BLaER1 (cell line): ENCODE results near the gene ALAS2.
"Not testable (repeated sequence)": the region's sequence is repeated elsewhere in the genome, so short reads cannot be mapped to it uniquely, and the experiment has no call there.

Source experiments
- H3K27ac ChIP-seq: shearing (Covaris generic); formaldehyde crosslinking; 2 replicates; pipeline ENCODE4 v1.8.1; 2022
- H3K27me3 ChIP-seq: shearing (Covaris generic); formaldehyde crosslinking; 2 replicates; pipeline ENCODE4 v1.8.1; 2022
- H3K36me3 ChIP-seq: shearing (Covaris generic); formaldehyde crosslinking; 2 replicates; pipeline ENCODE4 v1.8.1; 2022
- H3K4me1 ChIP-seq: shearing (Covaris generic); formaldehyde crosslinking; 2 replicates; pipeline ENCODE4 v1.8.1; 2022
- H3K4me2 ChIP-seq: shearing (Covaris generic); formaldehyde crosslinking; 2 replicates; pipeline ENCODE4 v1.8.1; 2022
- H3K4me3 ChIP-seq: shearing (Covaris generic); formaldehyde crosslinking; 2 replicates; pipeline ENCODE4 v1.8.1; 2022
- H3K9ac ChIP-seq: shearing (Covaris generic); formaldehyde crosslinking; 2 replicates; pipeline ENCODE4 v1.8.1; 2022
- H3K9me3 ChIP-seq: shearing (Covaris generic); formaldehyde crosslinking; 2 replicates; pipeline ENCODE4 v1.8.1; 2022
- H4K20me1 ChIP-seq: shearing (Covaris generic); formaldehyde crosslinking; 2 replicates; pipeline ENCODE4 v1.8.1; 2022
- Cebpa-rat ChIP-seq: shearing (Covaris generic); IDR thresholded peaks from 2 replicates; pipeline ENCODE4 v1.8.1; 2022

Gene ALAS2, protein sequence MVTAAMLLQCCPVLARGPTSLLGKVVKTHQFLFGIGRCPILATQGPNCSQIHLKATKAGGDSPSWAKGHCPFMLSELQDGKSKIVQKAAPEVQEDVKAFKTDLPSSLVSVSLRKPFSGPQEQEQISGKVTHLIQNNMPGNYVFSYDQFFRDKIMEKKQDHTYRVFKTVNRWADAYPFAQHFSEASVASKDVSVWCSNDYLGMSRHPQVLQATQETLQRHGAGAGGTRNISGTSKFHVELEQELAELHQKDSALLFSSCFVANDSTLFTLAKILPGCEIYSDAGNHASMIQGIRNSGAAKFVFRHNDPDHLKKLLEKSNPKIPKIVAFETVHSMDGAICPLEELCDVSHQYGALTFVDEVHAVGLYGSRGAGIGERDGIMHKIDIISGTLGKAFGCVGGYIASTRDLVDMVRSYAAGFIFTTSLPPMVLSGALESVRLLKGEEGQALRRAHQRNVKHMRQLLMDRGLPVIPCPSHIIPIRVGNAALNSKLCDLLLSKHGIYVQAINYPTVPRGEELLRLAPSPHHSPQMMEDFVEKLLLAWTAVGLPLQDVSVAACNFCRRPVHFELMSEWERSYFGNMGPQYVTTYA

GRCh38 chrX:55030271-55031205 is at the start of gene ALAS2:
TSS of gene ALAS2 (minus strand) at chrX:55030977. CDS start at chrX:55026000, 4,977 bp downstream.
- no peak within 1 kb of the TSS for H3K27ac ChIP-seq
- no peak for TF ChIP-seq Cebpa-rat

GRCh38 chrX:55074851-55075467 is 44.2 kb upstream of the ALAS2 start, which contains the start of gene PAGE2B:
TSS of gene PAGE2B (plus strand) at chrX:55075030. CDS start at chrX:55076042, 1,012 bp downstream.
- no peak within 1 kb of the TSS for H3K4me3 ChIP-seq
- H3K9me3 ChIP-seq: peaks cover 10% of the 10 kb centered on the region
- no peaks in the 10 kb centered on the region for H3K4me1 ChIP-seq
- no peaks in the 10 kb centered on the region for H3K36me3 ChIP-seq
- no peaks in the 10 kb centered on the region for H4K20me1 ChIP-seq
- peaks cover 40% of the 10 kb centered on the region for H3K27me3 ChIP-seq
- no peak for TF ChIP-seq Cebpa-rat
- H3K9ac ChIP-seq: no peak within 1 kb of the TSS
- H3K4me2 ChIP-seq: no peak within 1 kb of the TSS
- H3K27ac ChIP-seq: no peak within 1 kb of the TSS

More at GRCh38 chrX:55030271-55031205, at the start of gene ALAS2:
- Histone ChIP-seq H3K9me3 (peaks cover 5% of the 10 kb centered on the region; the same call in 1 of the 2 replicates), H3K4me1 (no peaks in the 10 kb centered on the region), H3K4me3 (no peak within 1 kb of the TSS), H4K20me1 (no peaks in the 10 kb centered on the region), H3K27me3 (peaks cover 72% of the 10 kb centered on the region), H3K4me2 (no peak within 1 kb of the TSS), H3K36me3 (no peaks in the 10 kb centered on the region), H3K9ac (no peak within 1 kb of the TSS)

DNA sequence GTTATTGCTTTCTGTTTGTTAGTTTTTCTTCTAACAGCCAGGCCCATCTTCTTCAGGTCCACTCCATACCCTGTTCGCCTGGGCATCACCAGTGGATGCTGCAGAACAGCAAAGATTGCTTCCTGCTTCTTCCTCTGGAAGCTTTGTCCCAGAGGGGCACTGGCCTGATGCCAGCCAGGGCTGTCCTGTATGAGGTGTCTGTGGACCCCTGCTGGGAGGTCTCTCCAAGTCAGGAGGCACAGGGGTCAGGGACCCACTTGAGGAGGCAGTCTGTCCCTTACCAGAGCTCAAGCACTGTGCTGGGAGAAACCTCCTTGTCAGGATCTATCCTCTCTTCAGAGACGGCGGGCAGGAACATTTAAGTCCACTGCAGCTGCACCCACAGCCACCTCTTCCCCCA is 41.5 kb upstream of the ALAS2 start:
- no peak overlapping the region for H3K27ac ChIP-seq
- H4K20me1 ChIP-seq: no peaks in the 10 kb centered on the region
- H3K9ac ChIP-seq: no peak overlapping the region
- no peak for TF ChIP-seq Cebpa-rat
- no peaks in the 10 kb centered on the region for H3K4me1 ChIP-seq
- no peak overlapping the region for H3K4me3 ChIP-seq
- H3K9me3 ChIP-seq: peaks cover 10% of the 10 kb centered on the region
- H3K4me2 ChIP-seq: no peak overlapping the region
- H3K36me3 ChIP-seq: no peaks in the 10 kb centered on the region
- H3K27me3 ChIP-seq: peaks cover 45% of the 10 kb centered on the region

DNA sequence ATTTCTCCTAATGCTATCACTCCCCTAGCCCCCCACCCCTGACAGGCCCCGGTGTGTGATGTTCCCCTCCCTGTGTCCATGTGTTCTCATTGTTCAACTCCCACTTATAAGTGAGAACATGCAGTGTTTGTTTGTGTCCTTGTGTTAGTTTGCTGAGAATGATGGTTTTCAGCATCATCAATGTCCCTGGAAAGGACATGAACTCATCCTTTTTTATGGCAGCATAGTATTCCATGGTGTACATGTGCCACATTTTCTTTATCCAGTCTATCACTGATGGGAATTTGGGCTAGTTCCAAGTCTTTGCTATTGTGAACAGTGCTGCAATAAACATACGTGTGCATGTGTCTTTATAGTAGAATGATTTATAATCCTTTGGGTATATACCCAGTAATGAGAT is 36.4 kb upstream of the ALAS2 start:
- peaks cover 35% of the 10 kb centered on the region for H3K27me3 ChIP-seq
- H3K4me2 ChIP-seq, H3K4me1 ChIP-seq, H3K9ac ChIP-seq, H3K9me3 ChIP-seq, H3K36me3 ChIP-seq, H3K4me3 ChIP-seq, H3K27ac ChIP-seq, H4K20me1 ChIP-seq: not testable (repeated sequence)

DNA sequence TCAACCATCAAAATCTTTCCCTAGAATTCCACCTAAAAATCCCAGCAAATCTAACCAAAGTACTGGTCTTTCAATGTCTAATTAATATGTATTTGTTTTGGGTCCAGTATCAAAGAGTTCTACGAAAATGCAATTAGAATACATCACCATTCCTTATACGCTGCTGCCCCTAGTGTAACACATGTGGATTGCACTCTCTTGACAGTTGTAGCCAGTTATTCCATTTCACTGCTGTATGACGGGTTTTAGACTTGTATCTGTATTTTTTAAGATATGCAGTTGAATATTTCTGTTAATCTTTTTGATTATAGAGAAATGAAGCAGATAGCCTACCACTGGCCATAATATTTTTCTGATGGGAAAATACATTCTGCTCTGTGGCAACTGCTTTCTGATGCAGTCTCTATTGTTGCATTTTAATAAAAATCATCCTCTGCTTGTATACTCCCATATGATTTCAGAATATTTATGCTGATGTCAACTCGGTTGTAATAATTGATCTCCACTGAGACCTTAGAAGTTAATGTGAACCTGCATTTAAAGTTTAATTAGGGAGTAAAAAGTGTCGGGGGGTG is 27.0 kb upstream of the ALAS2 start:
- Histone ChIP-seq H3K4me1 (peaks cover 11% of the 10 kb centered on the region), H3K4me2 (0 out of 2 replicates have a peak overlapping the region, but pooled peaks have one; percentile 4), H3K4me3 (no peak overlapping the region), H3K36me3 (no peaks in the 10 kb centered on the region), H3K27me3 (peaks cover 48% of the 10 kb centered on the region), H3K27ac (no peak overlapping the region), H4K20me1 (no peaks in the 10 kb centered on the region), H3K9ac (no peak overlapping the region), H3K9me3 (peaks cover under 1% of the 10 kb centered on the region)
- no peak for TF ChIP-seq Cebpa-rat

DNA sequence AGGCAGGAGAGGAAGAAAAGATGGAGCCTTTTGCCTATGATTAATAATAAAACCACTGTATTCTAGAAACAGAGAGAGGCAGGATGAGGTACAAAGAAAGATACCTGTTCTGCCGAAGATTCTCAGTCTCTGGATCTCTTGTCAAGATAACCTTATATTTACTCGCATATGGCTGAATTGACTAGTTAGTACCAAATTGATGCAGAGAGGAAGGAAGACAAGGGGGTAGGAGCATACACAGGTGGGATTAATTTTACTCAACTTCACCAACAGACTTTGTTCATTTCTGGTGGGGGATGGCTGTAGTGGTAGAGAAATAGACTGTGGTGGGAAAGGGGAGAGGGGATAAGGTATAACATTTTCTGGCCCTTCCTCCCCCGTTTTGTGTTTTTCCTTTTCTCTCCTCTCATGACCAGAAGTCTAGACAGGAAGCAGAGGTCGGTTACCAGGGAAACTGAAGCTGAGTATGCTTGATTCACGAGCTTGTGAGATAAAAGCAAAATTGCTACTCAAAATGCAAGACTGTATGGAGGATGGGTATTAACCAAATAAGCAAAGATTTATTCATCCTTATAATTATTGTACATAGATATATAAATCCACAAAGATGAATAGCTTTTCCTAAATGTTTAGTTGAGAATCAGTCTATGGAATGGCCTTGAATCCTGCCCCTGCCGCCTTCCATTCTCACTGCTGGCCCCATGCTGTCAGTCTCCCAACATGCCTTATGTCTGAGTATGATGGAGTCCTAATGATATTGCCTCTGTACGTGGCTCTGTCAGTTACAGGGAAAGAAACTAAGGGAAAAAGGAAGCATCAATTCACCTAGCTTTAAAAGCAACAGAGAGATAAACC is 26.3 kb upstream of the ALAS2 start:
- Histone ChIP-seq H3K9me3 (peaks cover 7% of the 10 kb centered on the region), H3K36me3 (no peaks in the 10 kb centered on the region), H4K20me1 (no peaks in the 10 kb centered on the region), H3K4me2 (0 out of 2 replicates have a peak overlapping the region, but pooled peaks have one; percentile 4), H3K27ac (no peak overlapping the region), H3K4me3 (no peak overlapping the region), H3K27me3 (peaks cover 40% of the 10 kb centered on the region), H3K4me1 (peaks cover 11% of the 10 kb centered on the region), H3K9ac (no peak overlapping the region)
- TF ChIP-seq Cebpa-rat: no peak

GRCh38 chrX:55050599-55050998 is 19.8 kb upstream of the ALAS2 start:
- H3K36me3 ChIP-seq, H3K9ac ChIP-seq, H3K4me2 ChIP-seq, H4K20me1 ChIP-seq, H3K4me1 ChIP-seq, H3K27ac ChIP-seq, H3K4me3 ChIP-seq, H3K27me3 ChIP-seq: not testable (repeated sequence)
- H3K9me3 ChIP-seq: peaks cover 20% of the 10 kb centered on the region

- no peaks in the 10 kb centered on the region for H4K20me1 ChIP-seq
- peaks cover 6% of the 10 kb centered on the region; the same call in 1 of the 2 replicates for H3K9me3 ChIP-seq
- no peak overlapping the region for H3K4me3 ChIP-seq
- no peaks in the 10 kb centered on the region for H3K4me1 ChIP-seq
- no peak overlapping the region for H3K27ac ChIP-seq
- 0 out of 2 replicates have a peak, but pooled peaks cover 6% of the 10 kb centered on the region for H3K27me3 ChIP-seq
- H3K36me3 ChIP-seq: no peaks in the 10 kb centered on the region
- no peak for TF ChIP-seq Cebpa-rat
- H3K9ac ChIP-seq: no peak overlapping the region
- H3K4me2 ChIP-seq: no peak overlapping the region
Measured at GRCh38 chrX:55041514-55041913, 10.7 kb upstream of the ALAS2 start.
